Measurements from ENCODE around the gene ARHGAP42.

DNA sequence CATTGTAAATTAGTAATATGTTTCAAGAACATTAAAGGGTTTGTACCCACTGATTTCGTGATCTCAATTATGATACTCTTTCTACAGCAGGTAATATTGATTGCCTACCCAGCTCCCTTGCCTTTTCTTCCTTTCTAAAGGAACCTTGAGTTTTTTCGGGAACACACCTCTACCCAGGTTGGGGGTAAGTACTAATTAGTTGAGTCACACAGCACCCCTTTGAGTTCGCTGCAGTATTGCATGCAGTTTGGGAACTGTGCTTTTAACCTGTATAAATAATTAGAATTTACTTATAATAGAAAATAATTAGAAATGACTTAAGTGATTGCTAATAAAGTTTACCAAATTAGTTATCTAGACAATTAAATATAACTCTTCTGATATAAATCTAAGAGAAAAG is 24.9 kb downstream of the ARHGAP42 start:
- TF ChIP-seq EZH2 (IDR thresholded peaks at IDR 0.05; ENCODE audit: insufficient read depth, poor library complexity, severe bottlenecking) (no peak), EZH2phosphoT487 (IDR thresholded peaks at IDR 0.05; ENCODE audit: insufficient read depth, low read depth) (no peak)
